H9 (cell line): ENCODE measurements around the gene MIPOL1. TPM values are rescaled to one million over a fixed set of nuclear protein-coding genes. Genes with fewer than 3 reads are reported as not detected.

Source experiments
- DNase-seq: peaks from one replicate; pipeline ENCODE4 v3.0.0-alpha.2; 2017
- H2AFZ ChIP-seq: one replicate; pipeline ENCODE4 v1.6.1; 2013; ENCODE audit warnings: mild to moderate bottlenecking, low read length, control low read depth, moderate library complexity
- H2AK5ac ChIP-seq: 2 replicates; pipeline ENCODE4 v1.6.1; 2013; ENCODE audit warnings: low read length, control low read depth, mixed read lengths; ENCODE audit not compliant: insufficient read length
- H2BK120ac ChIP-seq: one replicate; pipeline ENCODE4 v1.6.1; 2013; ENCODE audit warnings: low read depth, mild to moderate bottlenecking, low read length, control low read depth, inconsistent platforms; ENCODE audit not compliant: poor library complexity, severe bottlenecking
- H2BK12ac ChIP-seq: 2 replicates; pipeline ENCODE4 v1.6.1; 2013; ENCODE audit warnings: low read length, control low read depth, mixed read lengths, low read depth; ENCODE audit not compliant: insufficient read length
- H2BK15ac ChIP-seq: 2 replicates; pipeline ENCODE4 v1.6.1; 2013; ENCODE audit warnings: low read depth, low read length, control low read depth
- H2BK20ac ChIP-seq: one replicate; pipeline ENCODE4 v1.6.1; 2013; ENCODE audit warnings: low read depth, mild to moderate bottlenecking, low read length, control low read depth, inconsistent platforms; ENCODE audit not compliant: poor library complexity, severe bottlenecking
- H2BK5ac ChIP-seq: 2 replicates; pipeline ENCODE4 v1.6.1; 2013; ENCODE audit warnings: low read length, control low read depth, mixed read lengths; ENCODE audit not compliant: insufficient read length
- H3K14ac ChIP-seq: 2 replicates; pipeline ENCODE4 v1.6.1; 2013; ENCODE audit warnings: low read length, control low read depth; ENCODE audit not compliant: insufficient read depth
- H3K18ac ChIP-seq: 2 replicates; pipeline ENCODE4 v1.6.1; 2013; ENCODE audit warnings: low read depth, mild to moderate bottlenecking, mixed read lengths, low read length, control low read depth; ENCODE audit not compliant: insufficient read length
- H3K23ac ChIP-seq: 2 replicates; pipeline ENCODE4 v1.6.1; 2013; ENCODE audit warnings: low read length, control low read depth, mixed read lengths, low read depth; ENCODE audit not compliant: insufficient read length
- H3K23me2 ChIP-seq: 2 replicates; pipeline ENCODE4 v1.6.1; 2013; ENCODE audit warnings: low read depth, mild to moderate bottlenecking, mixed read lengths, low read length, control low read depth; ENCODE audit not compliant: insufficient read length, poor library complexity, severe bottlenecking
- H3K27ac ChIP-seq: 2 replicates; pipeline ENCODE4 v1.5.1; 2013; ENCODE audit warnings: low read length, control low read depth, mixed read lengths, low read depth; ENCODE audit not compliant: insufficient read length
- H3K27me3 ChIP-seq: 2 replicates; pipeline ENCODE4 v1.6.1; 2013; ENCODE audit warnings: low read length, control low read depth, inconsistent platforms; ENCODE audit not compliant: insufficient read depth
- H3K4ac ChIP-seq: 2 replicates; pipeline ENCODE4 v1.6.1; 2013; ENCODE audit warnings: low read depth, mild to moderate bottlenecking, control low read depth, inconsistent platforms, low read length, moderate library complexity
- H3K4me1 ChIP-seq: 2 replicates; pipeline ENCODE4 v1.6.1; 2013; ENCODE audit warnings: low read length, control low read depth, inconsistent platforms; ENCODE audit not compliant: insufficient read depth
- H3K4me2 ChIP-seq: 2 replicates; pipeline ENCODE4 v1.6.1; 2013; ENCODE audit warnings: low read length, control low read depth, mixed read lengths; ENCODE audit not compliant: insufficient read length, insufficient read depth
- H3K56ac ChIP-seq: 2 replicates; pipeline ENCODE4 v1.6.1; 2013; ENCODE audit warnings: low read depth, mild to moderate bottlenecking, mixed read lengths, low read length, control low read depth; ENCODE audit not compliant: insufficient read length
- H3K79me1 ChIP-seq: 2 replicates; pipeline ENCODE4 v1.6.1; 2013; ENCODE audit warnings: low read depth, mild to moderate bottlenecking, moderate library complexity, low read length, control low read depth, inconsistent platforms; ENCODE audit not compliant: insufficient read depth, poor library complexity, severe bottlenecking
- H3K79me2 ChIP-seq: 2 replicates; pipeline ENCODE4 v1.6.1; 2013; ENCODE audit warnings: low read length, control low read depth, inconsistent platforms; ENCODE audit not compliant: insufficient read depth
- H3K9ac ChIP-seq: 2 replicates; pipeline ENCODE4 v1.6.1; 2013; ENCODE audit warnings: low read length, control low read depth, mixed read lengths; ENCODE audit not compliant: insufficient read length; ENCODE audit errors: extremely low read depth
- H3K9me3 ChIP-seq: one replicate; pipeline ENCODE4 v1.6.1; 2013; ENCODE audit warnings: low read depth, low read length, inconsistent platforms; ENCODE audit not compliant: control insufficient read depth
- H3T11ph ChIP-seq: one replicate; pipeline ENCODE4 v1.6.1; 2013; ENCODE audit warnings: mild to moderate bottlenecking, low read length, control low read depth, inconsistent platforms
- H4K20me1 ChIP-seq: one replicate; pipeline ENCODE4 v1.6.1; 2013; ENCODE audit not compliant: control insufficient read depth, insufficient read length, insufficient read depth
- H4K5ac ChIP-seq: 2 replicates; pipeline ENCODE4 v1.6.1; 2013; ENCODE audit warnings: low read depth, mild to moderate bottlenecking, mixed read lengths, low read length, control low read depth; ENCODE audit not compliant: insufficient read length
- H4K8ac ChIP-seq: replicated peaks from 2 replicates; pipeline ENCODE4 v1.6.1; 2013; ENCODE audit warnings: low read length, control low read depth, mixed read lengths, low read depth; ENCODE audit not compliant: insufficient read length
- H4K91ac ChIP-seq: 2 replicates; pipeline ENCODE4 v1.6.1; 2013; ENCODE audit warnings: low read depth, mild to moderate bottlenecking, moderate library complexity, mixed read lengths, low read length, control low read depth; ENCODE audit not compliant: insufficient read length
- H3K27ac Mint-ChIP-seq, 3 experiments: 2 replicates in 2 of 3; 3 replicates in 1 of 3; pipeline ENCODE4 v1.8.0; 2020 to 2021; ENCODE audit warnings: mixed read lengths in 3 of 3, mild to moderate bottlenecking in 1 of 3, moderate library complexity in 1 of 3
- H3K27me3 Mint-ChIP-seq: 2 replicates; pipeline ENCODE4 v1.8.0; 2021; ENCODE audit warnings: low read depth, mild to moderate bottlenecking, moderate library complexity, mixed read lengths
- H3K36me3 Mint-ChIP-seq, 3 experiments: 2 replicates in 2 of 3; 3 replicates in 1 of 3; pipeline ENCODE4 v1.8.0; 2020 to 2021; ENCODE audit warnings: low read depth in 3 of 3, mixed read lengths in 3 of 3; ENCODE audit not compliant: insufficient read depth in 1 of 3
- H3K4me1 Mint-ChIP-seq, 2 experiments: 2 replicates each; pipeline ENCODE4 v1.8.0; 2020; ENCODE audit warnings: mixed read lengths in 2 of 2
- H3K4me3 Mint-ChIP-seq, 2 experiments: 2 replicates in 1 of 2; 3 replicates in 1 of 2; pipeline ENCODE4 v1.8.0; 2020 to 2021; ENCODE audit warnings: mild to moderate bottlenecking in 2 of 2, mixed read lengths in 2 of 2, moderate library complexity in 1 of 2
- H3K9me3 Mint-ChIP-seq, 2 experiments: 2 replicates in 1 of 2; 3 replicates in 1 of 2; pipeline ENCODE4 v1.8.0; 2020; ENCODE audit warnings: mild to moderate bottlenecking in 2 of 2, mixed read lengths in 2 of 2, moderate library complexity in 1 of 2
- WGBS: extraction: QIAGEN DNeasy Blood & Tissue Kit; methylation state at CpG from one replicate; pipeline ENCODE4 v1.1.7; 2013; ENCODE audit warnings: missing lambda C conversion rate, low lambda C conversion rate, mixed read lengths; ENCODE audit not compliant: insufficient read length; ENCODE audit errors: extremely low coverage; 5-methylcytosine and 5-hydroxymethylcytosine counted together
- total RNA-seq: library from RNA; stranded (reverse); gene quantifications from 2 replicates; pipeline ENCODE4 v1.2.1, GENCODE V29; 2021
- TF ChIP-seq, protein P1 (sequence below): fragments of 200-600 bp; sonication (generic); conservative IDR thresholded peaks from 3 replicates; pipeline ENCODE4 v1.8.0; 2021; ENCODE audit warnings: antibody characterized with exemption, mild to moderate bottlenecking

Gene MIPOL1
- total RNA-seq, 1 experiment from 2014 or later, result 15.6 TPM

DNA sequence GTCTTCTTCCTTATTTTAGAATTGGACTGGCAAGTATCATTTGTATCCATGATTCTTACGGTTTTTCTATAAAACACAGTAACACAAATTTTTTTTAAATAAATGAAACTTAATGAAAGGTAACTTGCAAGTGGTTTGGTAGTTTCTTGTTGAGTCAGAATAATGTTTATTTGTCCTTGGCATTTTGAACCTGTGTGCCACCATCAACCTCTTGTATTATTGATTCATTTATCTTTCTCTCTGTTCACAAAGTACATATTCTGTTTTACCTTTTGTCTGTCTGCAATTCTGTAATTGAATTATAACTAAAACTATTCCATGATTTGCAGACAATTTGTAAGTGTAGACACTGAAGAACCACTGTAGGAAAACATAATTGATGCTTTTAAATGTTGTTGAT lies 54.7 kb downstream of the MIPOL1 start:
- no CpG with 5 or more reads among the region's 1 CpG for WGBS
- no peak for DNase-seq
- H3K4me1 Mint-ChIP-seq, result peaks cover 7 to 16% of the 10 kb centered on the region in 2 experiments; a peak in 3 of 4 replicates

More for the DNA sequence above, 54.7 kb downstream of the MIPOL1 start:
- Histone ChIP-seq H3K4ac (no peak overlapping the region), H3K79me1 (no peaks in the 10 kb centered on the region), H3K18ac (no peak overlapping the region), H3K4me2 (no peak overlapping the region), H3K56ac (no peak overlapping the region), H2BK120ac (no peak overlapping the region), H3K9me3 (no peaks in the 10 kb centered on the region), H3K27me3 (no peaks in the 10 kb centered on the region), H2AFZ (no peak overlapping the region), H3K4me1 (no peaks in the 10 kb centered on the region; the same call in 1 of the 2 replicates), H4K20me1 (no peaks in the 10 kb centered on the region), H4K8ac (no peak overlapping the region), H3K79me2 (no peaks in the 10 kb centered on the region), H2BK15ac (no peak overlapping the region), H4K5ac (no peak overlapping the region), H4K91ac (no peak overlapping the region), H2BK20ac (no peak overlapping the region), H3K14ac (no peak overlapping the region), H3K9ac (no peak overlapping the region), H3T11ph (no peak overlapping the region), H2BK12ac (no peak overlapping the region), H2AK5ac (no peak overlapping the region), H3K23me2 (no peaks in the 10 kb centered on the region), H3K23ac (no peak overlapping the region), H2BK5ac (no peak overlapping the region), H3K27ac (no peak overlapping the region)
- H3K9me3 Mint-ChIP-seq, result no peaks in the 10 kb centered on the region
- H3K4me3 Mint-ChIP-seq, result no peak overlapping the region
- no peaks in the 10 kb centered on the region for H3K27me3 Mint-ChIP-seq
- no peaks in the 10 kb centered on the region for H3K36me3 Mint-ChIP-seq
- no peak overlapping the region for H3K27ac Mint-ChIP-seq
- TF ChIP-seq, protein P1, sequence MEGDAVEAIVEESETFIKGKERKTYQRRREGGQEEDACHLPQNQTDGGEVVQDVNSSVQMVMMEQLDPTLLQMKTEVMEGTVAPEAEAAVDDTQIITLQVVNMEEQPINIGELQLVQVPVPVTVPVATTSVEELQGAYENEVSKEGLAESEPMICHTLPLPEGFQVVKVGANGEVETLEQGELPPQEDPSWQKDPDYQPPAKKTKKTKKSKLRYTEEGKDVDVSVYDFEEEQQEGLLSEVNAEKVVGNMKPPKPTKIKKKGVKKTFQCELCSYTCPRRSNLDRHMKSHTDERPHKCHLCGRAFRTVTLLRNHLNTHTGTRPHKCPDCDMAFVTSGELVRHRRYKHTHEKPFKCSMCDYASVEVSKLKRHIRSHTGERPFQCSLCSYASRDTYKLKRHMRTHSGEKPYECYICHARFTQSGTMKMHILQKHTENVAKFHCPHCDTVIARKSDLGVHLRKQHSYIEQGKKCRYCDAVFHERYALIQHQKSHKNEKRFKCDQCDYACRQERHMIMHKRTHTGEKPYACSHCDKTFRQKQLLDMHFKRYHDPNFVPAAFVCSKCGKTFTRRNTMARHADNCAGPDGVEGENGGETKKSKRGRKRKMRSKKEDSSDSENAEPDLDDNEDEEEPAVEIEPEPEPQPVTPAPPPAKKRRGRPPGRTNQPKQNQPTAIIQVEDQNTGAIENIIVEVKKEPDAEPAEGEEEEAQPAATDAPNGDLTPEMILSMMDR, result no peak
